AG04449 (cell line): Measurements from ENCODE around the gene SENP8.

Experiments
- CTCF ChIA-PET: fragments of 350-600 bp; formaldehyde crosslinking; extraction: SDS; loops from one replicate; lab custom pipeline; 2021; ENCODE audit warnings: antibody characterized with exemption; lab: Yijun Ruan, JAX
- POLR2A ChIA-PET: fragments of 400-600, 350-600 bp; formaldehyde crosslinking; extraction: SDS; loops from one replicate; lab custom pipeline; 2020; ENCODE audit warnings: antibody characterized with exemption, inconsistent platforms; lab: Yijun Ruan, JAX
- DNase-seq: peaks from one replicate; pipeline ENCODE4 v3.0.0-alpha.2; 2010; ENCODE audit warnings: low read depth, low spot score
- H3K4me3 ChIP-seq: 2 replicates; pipeline ENCODE4 v1.5.1; 2011; ENCODE audit warnings: low read depth, mild to moderate bottlenecking, control low read depth, low read length
- TF ChIP-seq, protein P1 (sequence below): IDR thresholded peaks from one replicate; pipeline ENCODE4 v1.5.1; 2011; ENCODE audit warnings: mild to moderate bottlenecking, moderate library complexity, low read length, control low read depth, inconsistent platforms; ENCODE audit not compliant: insufficient read depth; ENCODE audit errors: missing control alignments

Gene SENP8

GRCh38 chr15:72178976-72179585, 60.9 kb downstream of the SENP8 start:
- DNase-seq, result no peak
- ChIA-PET POLR2A (no interaction called here), CTCF (interaction anchor here (2.0 kb wide), 1 partner anchor 23 kb away, joined by 9 read pairs; no protein-coding TSS in a partner anchor)
- TF ChIP-seq, protein P1, sequence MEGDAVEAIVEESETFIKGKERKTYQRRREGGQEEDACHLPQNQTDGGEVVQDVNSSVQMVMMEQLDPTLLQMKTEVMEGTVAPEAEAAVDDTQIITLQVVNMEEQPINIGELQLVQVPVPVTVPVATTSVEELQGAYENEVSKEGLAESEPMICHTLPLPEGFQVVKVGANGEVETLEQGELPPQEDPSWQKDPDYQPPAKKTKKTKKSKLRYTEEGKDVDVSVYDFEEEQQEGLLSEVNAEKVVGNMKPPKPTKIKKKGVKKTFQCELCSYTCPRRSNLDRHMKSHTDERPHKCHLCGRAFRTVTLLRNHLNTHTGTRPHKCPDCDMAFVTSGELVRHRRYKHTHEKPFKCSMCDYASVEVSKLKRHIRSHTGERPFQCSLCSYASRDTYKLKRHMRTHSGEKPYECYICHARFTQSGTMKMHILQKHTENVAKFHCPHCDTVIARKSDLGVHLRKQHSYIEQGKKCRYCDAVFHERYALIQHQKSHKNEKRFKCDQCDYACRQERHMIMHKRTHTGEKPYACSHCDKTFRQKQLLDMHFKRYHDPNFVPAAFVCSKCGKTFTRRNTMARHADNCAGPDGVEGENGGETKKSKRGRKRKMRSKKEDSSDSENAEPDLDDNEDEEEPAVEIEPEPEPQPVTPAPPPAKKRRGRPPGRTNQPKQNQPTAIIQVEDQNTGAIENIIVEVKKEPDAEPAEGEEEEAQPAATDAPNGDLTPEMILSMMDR, result no peak
- H3K4me3 ChIP-seq, result no peak overlapping the region

GRCh38 chr15:72179950-72180581, 61.9 kb downstream of the SENP8 start:
- ChIA-PET CTCF (interaction anchor here (1.0 kb wide), 1 partner anchor 9 kb away, joined by 4 read pairs; no protein-coding TSS in a partner anchor), POLR2A (no interaction called here)
- H3K4me3 ChIP-seq, result no peak overlapping the region
- TF ChIP-seq, protein P1, result no peak
- no peak for DNase-seq

DNA sequence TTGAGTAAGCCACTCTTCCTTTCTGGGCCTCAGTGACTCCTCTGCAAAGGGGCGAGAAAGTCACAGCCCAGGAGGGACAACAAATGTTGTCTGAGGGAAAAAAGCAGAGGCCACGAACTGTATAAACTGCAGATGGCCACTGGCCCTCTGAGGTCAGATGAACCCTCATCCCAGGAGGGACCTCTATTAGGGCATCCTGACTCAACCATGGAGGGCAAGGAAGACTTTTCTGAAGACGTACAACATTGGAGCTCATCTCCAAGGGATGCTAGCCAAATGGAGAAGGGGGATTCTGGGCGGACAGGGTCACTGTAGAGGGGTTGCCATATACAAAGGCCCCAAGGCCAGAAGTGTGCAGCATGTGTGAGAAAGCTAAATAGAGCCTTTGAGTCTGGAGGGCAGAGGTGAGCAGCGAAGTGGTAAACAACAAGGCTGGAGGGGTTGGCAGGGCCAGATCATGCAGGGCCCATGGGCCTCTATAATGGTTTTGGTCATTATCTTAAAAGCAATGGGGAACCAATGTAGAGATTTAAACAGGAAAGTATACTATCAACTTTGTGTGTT, 62.6 kb downstream of the SENP8 start:
- POLR2A ChIA-PET, result no interaction called here

GRCh38 chr15:72182244-72182643, 64.0 kb downstream of the SENP8 start:
- POLR2A ChIA-PET, result no interaction called here

More for the DNA sequence above, 62.6 kb downstream of the SENP8 start:
- CTCF ChIA-PET, result interaction anchor here (1.0 kb wide), 1 partner anchor 8 kb away, joined by 4 read pairs; no protein-coding TSS in a partner anchor
- no peak overlapping the region for H3K4me3 ChIP-seq
- no peak for DNase-seq
- TF ChIP-seq, protein P1, result no peak

DNA sequence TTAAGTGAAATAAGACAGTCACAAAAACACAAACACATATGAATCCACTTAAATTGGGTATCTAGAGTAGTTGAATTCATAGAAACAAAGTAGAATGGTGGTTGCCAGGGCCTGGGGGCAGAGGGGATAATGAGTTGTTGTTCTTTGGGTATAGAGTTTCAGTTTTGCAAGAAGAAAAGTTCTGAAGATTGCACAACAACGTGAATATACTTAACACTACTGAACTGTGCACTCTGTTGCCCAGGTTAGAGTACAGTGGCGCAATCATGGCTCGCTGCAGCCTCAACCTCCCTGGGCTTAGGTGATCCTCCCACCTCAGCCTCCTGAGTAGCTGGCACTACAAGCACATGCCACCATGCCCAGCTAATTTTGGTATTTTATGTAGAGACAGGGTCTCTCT, 64.5 kb downstream of the SENP8 start:
- ChIA-PET CTCF (no interaction called here), POLR2A (no interaction called here)
- TF ChIP-seq, protein P1, result no peak
- DNase-seq, result no peak
- no peak overlapping the region for H3K4me3 ChIP-seq

More at GRCh38 chr15:72182244-72182643, 64.0 kb downstream of the SENP8 start:
- no peak for DNase-seq
- no peak overlapping the region for H3K4me3 ChIP-seq
- TF ChIP-seq, protein P1, result no peak
- CTCF ChIA-PET, result no interaction called here

DNA sequence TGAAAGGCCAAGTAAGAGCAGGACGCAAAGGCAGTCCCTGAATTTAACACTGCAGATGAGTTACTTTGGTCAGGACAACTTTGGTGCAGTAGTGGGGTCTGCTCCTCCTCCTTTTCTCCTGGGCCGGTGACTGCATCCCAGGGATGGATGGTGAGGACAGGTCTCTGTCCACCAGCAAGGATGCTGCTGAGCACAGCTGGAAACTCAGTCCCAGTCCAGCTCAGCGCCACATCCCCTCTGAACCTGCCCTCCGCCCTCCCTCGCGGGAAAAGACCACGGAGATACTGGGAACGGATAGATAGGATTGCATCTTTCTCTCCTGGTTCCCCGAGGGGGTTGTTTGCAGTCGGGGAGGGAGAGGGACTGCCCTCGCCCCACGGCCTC, 65.6 kb downstream of the SENP8 start:
- no peak for DNase-seq
- TF ChIP-seq, protein P1, result no peak
- POLR2A ChIA-PET, result no interaction called here
- H3K4me3 ChIP-seq, result peak overlapping the region; percentile 40
- CTCF ChIA-PET, result no interaction called here
